Muscle layer of colon (tissue), 2 donors: ENCODE results near the gene CCDC136.

Experiments
- H3K27ac ChIP-seq: one replicate; pipeline ENCODE4 v1.7.0; 2013; ENCODE audit warnings: low read depth, mild to moderate bottlenecking, low read length, moderate library complexity
- H3K27me3 ChIP-seq, 2 donors: one replicate each; pipeline ENCODE4 v1.7.0; 2013; ENCODE audit warnings: low read length in 2 of 2, mild to moderate bottlenecking in 2 of 2; ENCODE audit not compliant: insufficient read depth in 2 of 2, control insufficient read depth in 1 of 2
- H3K36me3 ChIP-seq: one replicate; pipeline ENCODE4 v1.7.0; 2013; ENCODE audit warnings: mild to moderate bottlenecking, low read length; ENCODE audit not compliant: insufficient read depth
- H3K4me1 ChIP-seq: one replicate; pipeline ENCODE4 v1.7.0; 2013; ENCODE audit warnings: mild to moderate bottlenecking, low read length; ENCODE audit not compliant: insufficient read depth
- H3K4me3 ChIP-seq, 2 donors: one replicate each; pipeline ENCODE4 v1.7.0; 2013; ENCODE audit warnings: low read length in 2 of 2, low read depth in 1 of 2, mild to moderate bottlenecking in 1 of 2, moderate library complexity in 1 of 2
- H3K9ac ChIP-seq: one replicate; pipeline ENCODE4 v1.7.0; 2013; ENCODE audit warnings: low read length
- H3K9me3 ChIP-seq: one replicate; pipeline ENCODE4 v1.7.0; 2013; ENCODE audit warnings: mild to moderate bottlenecking, low read length
- donor health status: abdominal sarcoma.
- donor health status: Adenocarcinoma of cecum.

CCDC136 gene

DNA sequence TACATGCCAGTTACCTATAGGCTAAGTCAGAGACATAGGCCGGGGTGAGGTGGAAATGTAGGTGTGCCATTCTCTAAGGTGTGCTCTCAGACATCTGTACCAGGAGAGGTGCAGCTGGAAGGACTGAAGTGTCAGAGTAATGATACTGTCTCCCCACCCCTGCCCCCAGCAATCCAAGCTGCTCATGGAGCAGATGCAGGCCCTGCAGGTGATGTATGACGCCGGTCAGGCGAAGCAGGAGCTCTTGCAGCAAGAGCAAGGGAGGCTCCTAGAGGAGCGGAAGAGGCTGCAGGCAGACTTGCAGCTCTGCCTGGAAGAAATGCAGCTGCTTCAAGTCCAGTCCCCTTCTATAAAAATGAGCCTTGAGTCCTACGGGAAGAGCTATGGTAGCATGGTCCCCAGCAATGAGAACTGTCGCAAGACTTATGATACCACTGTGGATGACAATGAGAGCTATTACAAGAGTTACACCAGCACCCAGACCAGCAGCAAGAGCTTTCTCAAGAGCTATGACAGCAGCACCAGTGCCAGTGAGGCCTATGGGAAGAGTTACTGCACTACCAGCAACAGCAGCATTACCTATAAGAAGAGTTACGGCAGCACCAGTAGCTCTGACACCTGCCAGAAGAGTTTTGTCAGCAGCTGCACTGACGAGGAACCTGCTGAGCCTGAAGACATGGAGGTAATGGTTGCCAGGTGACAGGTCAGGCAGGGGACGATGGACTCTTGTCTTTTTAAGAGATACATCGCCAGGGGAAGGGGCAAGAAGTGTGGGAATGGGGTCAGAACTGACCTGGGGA, 20.1 kb downstream of the CCDC136 start:
- Histone ChIP-seq H3K4me1 (no peaks in the 10 kb centered on the region), H3K4me3 (no peak overlapping the region), H3K9ac (no peak overlapping the region), H3K36me3 (peaks cover 17% of the 10 kb centered on the region), H3K27ac (no peak overlapping the region), H3K9me3 (no peaks in the 10 kb centered on the region), H3K27me3 (no peaks in the 10 kb centered on the region)

DNA sequence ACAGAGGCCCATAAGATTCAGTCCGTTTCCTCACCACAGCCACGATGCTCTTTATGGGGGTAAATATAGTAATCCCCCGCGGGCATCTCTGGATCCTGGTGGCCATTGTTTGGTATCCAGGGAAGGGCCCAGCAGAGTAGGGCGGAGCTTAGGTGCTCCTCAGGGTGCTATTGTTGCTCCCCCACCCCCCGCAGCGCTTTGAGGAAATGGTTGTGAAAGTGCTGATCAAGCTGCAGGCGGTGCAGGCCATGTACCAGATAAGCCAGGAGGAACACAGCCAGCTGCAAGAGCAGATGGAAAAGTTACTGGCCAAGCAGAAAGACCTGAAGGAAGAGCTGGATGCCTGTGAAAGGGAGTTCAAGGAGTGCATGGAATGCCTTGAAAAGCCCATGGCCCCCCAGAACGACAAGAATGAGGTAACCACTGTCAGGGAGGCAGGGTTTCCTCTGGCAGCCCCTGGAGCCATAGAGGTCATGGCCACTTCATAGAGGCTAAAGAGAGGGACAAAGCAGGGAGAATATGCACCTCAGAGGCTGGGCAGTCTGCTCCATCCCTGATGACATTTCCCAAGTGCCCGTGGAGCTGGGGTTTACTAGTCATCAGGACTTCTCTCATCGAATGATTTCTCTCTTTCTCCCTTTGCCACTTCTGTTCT, 20.9 kb downstream of the CCDC136 start:
- Histone ChIP-seq H3K36me3 (peaks cover 12% of the 10 kb centered on the region), H3K4me1 (peaks cover 1% of the 10 kb centered on the region), H3K27me3 (no peaks in the 10 kb centered on the region), H3K4me3 (no peak overlapping the region), H3K27ac (no peak overlapping the region), H3K9ac (no peak overlapping the region), H3K9me3 (no peaks in the 10 kb centered on the region)

DNA sequence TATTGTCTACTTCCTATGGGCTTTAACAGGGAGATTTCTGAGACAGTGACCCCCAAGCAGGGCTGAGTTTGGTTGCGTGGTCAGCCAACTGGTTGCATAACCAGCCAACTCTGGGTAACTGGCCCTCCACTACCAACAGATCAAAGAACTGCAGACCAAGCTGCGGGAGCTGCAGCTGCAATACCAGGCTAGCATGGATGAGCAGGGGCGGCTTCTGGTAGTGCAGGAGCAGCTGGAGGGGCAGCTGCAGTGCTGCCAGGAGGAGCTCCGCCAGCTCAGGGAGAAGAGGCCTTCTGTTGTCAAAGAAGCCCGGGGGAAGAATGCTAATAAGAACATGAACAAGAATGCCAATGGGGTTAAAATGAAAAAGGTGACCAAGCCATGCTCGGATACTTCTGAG, 22.7 kb downstream of the CCDC136 start:
- H3K9ac ChIP-seq: no peak overlapping the region
- H3K4me1 ChIP-seq: peaks cover 15% of the 10 kb centered on the region
- H3K9me3 ChIP-seq: no peaks in the 10 kb centered on the region
- no peak overlapping the region for H3K4me3 ChIP-seq
- no peaks in the 10 kb centered on the region for H3K36me3 ChIP-seq
- H3K27ac ChIP-seq: no peak overlapping the region
- H3K27me3 ChIP-seq: no peaks in the 10 kb centered on the region

DNA sequence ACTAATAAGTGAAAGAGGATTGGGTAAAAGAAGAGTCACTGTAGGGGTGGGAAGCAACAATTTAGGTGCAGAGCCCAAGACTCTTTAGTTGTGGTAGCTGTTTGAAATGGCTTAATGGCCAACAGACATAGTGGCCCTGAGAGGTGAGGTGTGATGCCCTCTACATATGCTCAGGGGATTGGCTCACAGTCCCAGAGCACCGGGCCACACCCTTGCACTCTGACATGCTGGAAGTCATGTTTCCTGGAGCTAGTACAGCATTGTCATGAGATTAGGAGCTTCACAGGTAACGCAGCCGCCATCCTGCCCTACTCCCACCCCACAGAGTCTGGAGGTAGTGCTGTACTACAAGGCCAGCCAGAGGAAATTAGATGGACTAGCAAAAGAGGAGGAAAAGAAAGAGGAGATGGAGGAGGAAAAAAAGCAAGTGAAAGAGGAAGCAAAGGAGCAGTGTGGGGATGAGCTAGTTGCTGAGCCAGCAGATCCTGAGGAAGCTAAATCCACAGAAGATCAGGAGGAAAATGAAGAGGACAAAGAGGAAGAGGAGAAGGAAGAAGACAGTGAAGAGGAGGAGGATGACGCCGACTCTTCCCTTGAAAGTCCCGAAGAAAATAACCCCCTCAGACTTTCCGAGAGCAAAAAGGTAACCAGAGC, 23.6 kb downstream of the CCDC136 start:
- no peaks in the 10 kb centered on the region for H3K9me3 ChIP-seq
- H3K27ac ChIP-seq: no peak overlapping the region
- H3K27me3 ChIP-seq: no peaks in the 10 kb centered on the region
- H3K36me3 ChIP-seq: no peaks in the 10 kb centered on the region
- no peak overlapping the region for H3K9ac ChIP-seq
- no peak overlapping the region for H3K4me3 ChIP-seq
- peaks cover 15% of the 10 kb centered on the region for H3K4me1 ChIP-seq

DNA sequence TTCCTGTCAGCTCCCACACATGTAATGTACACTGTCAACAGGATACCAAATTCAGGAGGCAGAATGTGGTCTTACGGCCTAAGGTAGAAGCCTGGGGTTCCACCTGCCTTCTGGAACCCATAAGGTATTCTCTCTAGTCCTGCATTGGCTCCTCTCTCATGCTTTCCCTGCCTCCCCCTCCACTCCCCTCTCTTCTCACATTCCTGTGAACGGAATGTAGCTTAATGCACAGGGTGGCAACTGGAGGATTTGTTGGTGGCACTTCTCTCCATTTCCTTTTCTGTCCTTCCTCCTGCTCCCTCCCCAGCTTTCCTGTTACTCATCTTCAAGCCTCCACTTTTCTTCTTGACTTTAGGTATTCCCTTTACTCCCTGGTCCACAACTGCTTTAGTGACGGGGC, 26.9 kb downstream of the CCDC136 start:
- Histone ChIP-seq H3K36me3 (no peaks in the 10 kb centered on the region), H3K27ac (no peak overlapping the region), H3K9ac (no peak overlapping the region), H3K9me3 (no peaks in the 10 kb centered on the region), H3K4me3 (no peak overlapping the region), H3K4me1 (peaks cover 15% of the 10 kb centered on the region), H3K27me3 (no peaks in the 10 kb centered on the region)

DNA sequence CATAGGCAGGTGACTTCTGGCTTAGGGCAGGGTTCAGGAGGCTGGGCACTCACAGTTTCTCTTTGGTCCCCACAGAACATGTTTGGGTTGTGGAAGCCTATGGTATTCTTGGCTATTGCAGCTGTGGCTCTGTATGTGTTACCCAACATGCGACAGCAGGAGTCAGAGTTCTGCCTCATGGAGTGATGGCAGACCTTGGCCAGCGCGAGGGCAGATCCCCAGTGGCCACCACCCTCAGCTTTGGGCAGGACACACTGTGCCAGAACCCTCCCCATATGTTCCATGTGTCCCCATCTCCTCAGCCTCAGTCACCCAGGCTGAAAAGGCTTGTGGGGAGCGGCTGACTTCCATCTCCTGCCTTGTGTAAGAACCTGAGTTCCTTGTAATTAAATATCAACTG, 30.0 kb downstream of the CCDC136 start:
- no peak overlapping the region for H3K27ac ChIP-seq
- no peaks in the 10 kb centered on the region for H3K9me3 ChIP-seq
- peaks cover 15% of the 10 kb centered on the region for H3K4me1 ChIP-seq
- H3K9ac ChIP-seq: no peak overlapping the region
- no peaks in the 10 kb centered on the region for H3K36me3 ChIP-seq
- H3K27me3 ChIP-seq: no peaks in the 10 kb centered on the region
- H3K4me3 ChIP-seq: no peak overlapping the region

DNA sequence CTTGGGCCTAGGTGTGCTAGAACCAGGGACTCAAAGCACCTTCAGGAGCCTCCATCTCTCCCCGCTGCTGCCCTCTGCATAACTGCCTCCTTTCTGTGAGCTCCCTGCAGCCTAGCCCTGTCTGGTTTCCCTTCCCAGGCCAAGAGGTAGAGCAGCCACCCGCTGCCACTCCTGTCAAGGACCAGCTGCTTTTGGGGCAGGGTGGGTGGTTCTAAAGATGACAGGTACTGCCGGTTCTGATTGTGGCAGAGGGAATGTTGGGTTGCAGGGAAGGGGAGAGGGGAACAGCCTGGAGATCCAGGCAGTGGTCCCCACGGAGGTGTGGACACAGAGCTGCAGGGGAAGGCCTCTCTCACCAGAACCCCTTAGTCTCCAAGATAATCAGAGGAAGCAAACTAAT, 34.7 kb downstream of the CCDC136 start:
- Histone ChIP-seq H3K9me3 (no peaks in the 10 kb centered on the region), H3K27me3 (no peaks in the 10 kb centered on the region), H3K36me3 (no peaks in the 10 kb centered on the region), H3K4me3 (no peak overlapping the region), H3K27ac (no peak overlapping the region), H3K4me1 (peaks cover 21% of the 10 kb centered on the region), H3K9ac (no peak overlapping the region)

DNA sequence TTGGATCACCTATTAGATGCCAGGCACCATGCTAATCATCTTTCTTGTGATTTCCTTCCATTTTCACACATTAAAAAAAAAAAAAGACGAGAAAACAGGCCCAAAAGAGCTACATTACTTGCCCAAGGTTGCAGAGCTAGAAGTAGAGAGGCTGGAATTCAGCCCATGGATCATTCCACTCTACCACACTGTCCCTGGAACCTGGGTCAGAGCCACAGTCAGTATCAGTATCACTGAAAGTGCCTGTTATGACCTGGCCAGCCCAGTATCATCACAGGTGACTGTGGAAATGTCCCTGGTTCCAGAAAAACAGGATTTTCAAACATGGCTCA, 35.1 kb downstream of the CCDC136 start:
- H3K27ac ChIP-seq: no peak overlapping the region
- no peaks in the 10 kb centered on the region for H3K36me3 ChIP-seq
- no peaks in the 10 kb centered on the region for H3K9me3 ChIP-seq
- H3K4me3 ChIP-seq: no peak overlapping the region
- no peaks in the 10 kb centered on the region for H3K27me3 ChIP-seq
- H3K9ac ChIP-seq: no peak overlapping the region
- H3K4me1 ChIP-seq: peaks cover 21% of the 10 kb centered on the region

DNA sequence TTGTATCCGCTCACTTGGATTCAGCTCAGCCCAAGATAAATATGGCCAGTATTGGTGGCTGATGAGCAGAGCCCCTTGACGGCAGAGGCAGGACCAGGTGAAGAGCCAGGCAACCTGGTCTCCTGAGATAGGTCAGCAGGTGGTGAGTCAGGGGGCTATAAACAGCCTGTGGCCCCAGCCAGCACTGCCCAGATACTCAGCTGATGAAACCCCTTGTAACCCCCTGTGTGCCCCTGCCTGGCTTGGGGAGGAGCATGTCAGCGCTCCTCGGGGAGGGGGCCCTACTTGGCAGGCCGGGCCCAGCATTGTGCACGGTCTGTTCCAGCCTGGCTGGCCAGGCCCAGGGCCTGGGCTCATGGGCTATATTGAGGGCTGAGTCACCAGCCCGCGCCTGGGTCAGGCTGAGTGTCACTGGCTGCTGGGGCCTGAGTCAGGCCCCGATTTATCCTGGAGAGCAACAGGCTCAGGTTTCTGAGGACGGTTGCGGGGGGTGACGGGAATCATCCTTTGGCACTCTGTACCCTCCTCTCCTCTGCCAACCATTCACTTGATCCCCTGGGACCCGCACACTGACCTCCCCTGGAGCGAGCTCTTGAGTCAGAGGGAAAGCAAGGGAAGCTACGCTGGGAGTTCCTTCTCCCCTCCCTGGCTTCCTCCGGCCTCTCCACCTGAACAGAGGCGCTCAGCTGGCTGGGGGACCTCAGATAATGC, 35.6 kb downstream of the CCDC136 start:
- Histone ChIP-seq H3K4me3 (no peak overlapping the region), H3K9ac (peak overlapping the region; percentile 8), H3K4me1 (peaks cover 22% of the 10 kb centered on the region), H3K36me3 (no peaks in the 10 kb centered on the region), H3K9me3 (no peaks in the 10 kb centered on the region), H3K27me3 (no peaks in the 10 kb centered on the region), H3K27ac (peak overlapping the region; percentile 79)

DNA sequence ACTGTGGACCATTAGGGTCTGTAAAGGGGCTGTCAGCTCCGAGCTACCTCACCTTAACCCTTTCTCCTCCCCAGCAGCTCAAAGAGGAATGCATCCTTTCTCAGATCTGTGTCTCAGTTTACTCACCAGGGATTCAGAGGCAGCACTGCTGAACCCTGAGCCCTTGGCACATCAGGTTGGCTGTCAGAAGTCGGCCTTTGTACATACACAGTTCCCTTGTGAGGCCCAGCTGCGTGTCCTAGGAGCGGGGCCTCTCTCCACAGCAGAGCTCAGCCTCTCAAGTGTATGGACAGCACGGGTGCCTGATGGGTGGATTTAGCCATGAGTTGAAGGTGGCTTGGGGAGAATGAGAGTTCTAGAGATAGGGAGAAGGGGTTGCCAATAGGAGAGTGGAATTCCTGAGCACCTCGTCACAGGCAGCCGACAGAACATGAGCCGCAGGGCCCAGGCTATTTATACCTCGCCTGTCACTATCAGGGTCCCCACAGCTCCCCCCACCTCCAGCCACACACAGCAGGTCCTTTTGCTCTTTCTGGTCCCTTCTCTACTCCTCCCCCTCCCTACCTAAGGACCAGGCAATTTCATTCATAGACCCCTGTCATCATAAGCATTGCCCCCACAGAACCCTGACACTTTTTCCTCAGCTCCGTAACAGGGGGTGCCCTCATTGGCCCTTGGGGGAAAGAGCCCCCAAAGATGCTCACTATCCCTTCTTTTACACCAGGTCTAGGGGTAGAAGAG, 36.4 kb downstream of the CCDC136 start:
- H3K27ac ChIP-seq: peak overlapping the region; percentile 79
- no peaks in the 10 kb centered on the region for H3K27me3 ChIP-seq
- H3K4me1 ChIP-seq: peaks cover 29% of the 10 kb centered on the region
- H3K36me3 ChIP-seq: no peaks in the 10 kb centered on the region
- H3K4me3 ChIP-seq: no peak overlapping the region
- peak overlapping the region; percentile 53 for H3K9ac ChIP-seq
- H3K9me3 ChIP-seq: no peaks in the 10 kb centered on the region
